ENCODE data around the gene SGCD. TPM values are rescaled to one million over a fixed set of nuclear protein-coding genes. Genes with fewer than 3 reads are reported as not detected.

SGCD gene
- total RNA-seq, 6 experiments from 2014 or later: 5.2 to 6.7 (median 6.4) TPM

GRCh38 chr5:156704139-156704538 lies 377.2 kb downstream of the SGCD start:
- DNase-seq: no peak
- H3K9me3 Mint-ChIP-seq: peaks cover 11% of the 10 kb centered on the region
- no peak for TF ChIP-seq CTCF (IDR thresholded peaks at IDR 0.05)
- no peak overlapping the region for H3K27ac Mint-ChIP-seq
- H3K4me1 Mint-ChIP-seq (ENCODE audit: low read depth): no peaks in the 10 kb centered on the region
- no peaks in the 10 kb centered on the region; the same call in 1 of the 2 replicates for H3K36me3 Mint-ChIP-seq (ENCODE audit: low read depth)
- H3K4me3 Mint-ChIP-seq: no peak overlapping the region
- no peaks in the 10 kb centered on the region for H3K27me3 Mint-ChIP-seq (ENCODE audit: insufficient read depth)

- Mint-ChIP-seq H3K27me3 (ENCODE audit: insufficient read depth) (no peaks in the 10 kb centered on the region; the same call in 1 of the 2 replicates), H3K4me1 (ENCODE audit: low read depth) (no peaks in the 10 kb centered on the region), H3K4me3 (no peak overlapping the region), H3K36me3 (ENCODE audit: low read depth) (no peaks in the 10 kb centered on the region), H3K9me3 (peaks cover 11% of the 10 kb centered on the region; the same call in 1 of the 2 replicates), H3K27ac (no peak overlapping the region)
- TF ChIP-seq CTCF (IDR thresholded peaks at IDR 0.05): no peak
- DNase-seq: no peak
Observed at GRCh38 chr5:156706631-156707030, 379.7 kb downstream of the SGCD start.

- peaks cover 11% of the 10 kb centered on the region; the same call in 1 of the 2 replicates for H3K9me3 Mint-ChIP-seq
- no peaks in the 10 kb centered on the region; the same call in 1 of the 2 replicates for H3K27me3 Mint-ChIP-seq (ENCODE audit: insufficient read depth)
- no peak overlapping the region for H3K27ac Mint-ChIP-seq
- H3K36me3 Mint-ChIP-seq (ENCODE audit: low read depth): no peaks in the 10 kb centered on the region
- no peak for DNase-seq
- no peak overlapping the region for H3K4me3 Mint-ChIP-seq
- no peaks in the 10 kb centered on the region for H3K4me1 Mint-ChIP-seq (ENCODE audit: low read depth)
- no peak for TF ChIP-seq CTCF (IDR thresholded peaks at IDR 0.05)
Observed at GRCh38 chr5:156707750-156708149, 380.8 kb downstream of the SGCD start.

- Mint-ChIP-seq H3K4me3 (no peak overlapping the region), H3K27me3 (ENCODE audit: insufficient read depth) (no peaks in the 10 kb centered on the region; the same call in none of the 2 replicates), H3K4me1 (ENCODE audit: low read depth) (no peaks in the 10 kb centered on the region), H3K27ac (no peak overlapping the region), H3K9me3 (peaks cover 10% of the 10 kb centered on the region; the same call in 1 of the 2 replicates), H3K36me3 (ENCODE audit: low read depth) (no peaks in the 10 kb centered on the region)
- TF ChIP-seq CTCF (IDR thresholded peaks at IDR 0.05): no peak
- no peak for DNase-seq
Observed at GRCh38 chr5:156715287-156715686, 388.3 kb downstream of the SGCD start.

- Mint-ChIP-seq H3K36me3 (ENCODE audit: low read depth) (no peaks in the 10 kb centered on the region), H3K4me1 (ENCODE audit: low read depth) (no peaks in the 10 kb centered on the region), H3K27me3 (ENCODE audit: insufficient read depth) (no peaks in the 10 kb centered on the region; the same call in 1 of the 2 replicates), H3K27ac (no peak overlapping the region), H3K9me3 (peaks cover 5% of the 10 kb centered on the region; the same call in 1 of the 2 replicates), H3K4me3 (no peak overlapping the region)
- no peak for DNase-seq
- no peak for TF ChIP-seq CTCF (IDR thresholded peaks at IDR 0.05)
Observed at GRCh38 chr5:156716591-156717380, 389.8 kb downstream of the SGCD start.
